GM12878 (cell line): ENCODE data around the gene ZNF880. TPM values are rescaled to one million over a fixed set of nuclear protein-coding genes. Genes with fewer than 3 reads are reported as not detected.

ENCODE experiments used
- ATAC-seq: fragments of 200-7000 bp; cut with Tn5 transposase; 3 replicates; pipeline ENCODE4 v1.9.1; 2020; ENCODE audit warnings: mild to moderate bottlenecking, moderate library complexity
- BruUV-seq: library from RNA; stranded (reverse); fragments of 400-500 nt; replicated peaks from 2 replicates; lab custom pipeline; 2021; lab: Mats Ljungman, UMichigan
- CTCF ChIA-PET: fragments of 300-600 bp; sonication (Branson Sonifier 250); formaldehyde crosslinking; extraction: SDS; loops from one replicate; lab custom pipeline; 2021; ENCODE audit warnings: inconsistent platforms; lab: Yijun Ruan, JAX
- POLR2A ChIA-PET: fragments of 350-600 bp; formaldehyde crosslinking; extraction: SDS; loops from one replicate; lab custom pipeline; 2021; ENCODE audit warnings: inconsistent platforms; lab: Charles Lee
- RAD21 ChIA-PET: fragments of 300-600 bp; sonication (Branson Sonifier 250); formaldehyde crosslinking; loops from one replicate; lab custom pipeline; 2023; ENCODE audit warnings: antibody characterized with exemption; ENCODE audit not compliant: unreplicated experiment; lab: Charles Lee
- SMC1A ChIA-PET: fragments of 300-600 bp; sonication (Branson Sonifier 250); formaldehyde crosslinking; loops from one replicate; lab custom pipeline; 2023; ENCODE audit not compliant: unreplicated experiment, uncharacterized antibody; lab: Charles Lee
- DNase-seq: peaks from one replicate; pipeline ENCODE4 v3.0.0-alpha.2; 2011; ENCODE audit warnings: low read depth, low spot score
- FAIRE-seq: peaks from 3 replicates; lab custom pipeline; 2011; peaks lifted over from hg19 to GRCh38; lab: Jason Lieb, UNC
- H2AFZ ChIP-seq: 2 replicates; pipeline ENCODE4 v1.6.0; 2011; ENCODE audit warnings: low read depth, low read length, control low read depth; ENCODE audit not compliant: control insufficient read depth
- H3K27ac ChIP-seq: 2 replicates; pipeline ENCODE4 v1.5.1; 2011; ENCODE audit warnings: control low read depth; ENCODE audit not compliant: control insufficient read depth, insufficient read depth
- H3K27me3 ChIP-seq, 2 experiments: replicated peaks in 1 of 2; 2 replicates each; pipeline versions ENCODE4 v1.6.0 to v1.6.1; 2011; ENCODE audit warnings: low read length in 1 of 2; ENCODE audit not compliant: control insufficient read depth in 2 of 2, insufficient read depth in 2 of 2
- H3K36me3 ChIP-seq, 2 experiments: 2 replicates each; pipeline ENCODE4 v1.5.1; 2011; ENCODE audit warnings: low read length in 1 of 2; ENCODE audit not compliant: control insufficient read depth in 2 of 2, insufficient read depth in 2 of 2
- H3K4me1 ChIP-seq: 2 replicates; pipeline ENCODE4 v1.6.1; 2011; ENCODE audit warnings: mild to moderate bottlenecking, low read length, moderate library complexity, mixed read lengths; ENCODE audit not compliant: control insufficient read depth, insufficient read depth
- H3K4me2 ChIP-seq: 2 replicates; pipeline ENCODE4 v1.6.0; 2011; ENCODE audit warnings: control low read depth; ENCODE audit not compliant: control insufficient read depth, insufficient read depth
- H3K4me3 ChIP-seq: fragments of 200-600 bp; sonication (generic); 2 replicates; pipeline ENCODE4 v1.5.1; 2016
- H3K79me2 ChIP-seq: 2 replicates; pipeline ENCODE4 v1.6.0; 2011; ENCODE audit warnings: low read length; ENCODE audit not compliant: control insufficient read depth, insufficient read depth
- H3K9ac ChIP-seq: 2 replicates; pipeline ENCODE4 v1.8.0; 2011; ENCODE audit warnings: low read length, control low read depth, mixed read lengths; ENCODE audit not compliant: control insufficient read depth, insufficient read depth
- H3K9me3 ChIP-seq: replicated peaks from 3 replicates; pipeline ENCODE4 v1.5.1; 2011; ENCODE audit warnings: mild to moderate bottlenecking, low read length; ENCODE audit not compliant: control insufficient read depth, insufficient read depth
- H4K20me1 ChIP-seq: 2 replicates; pipeline ENCODE4 v1.6.0; 2011; ENCODE audit not compliant: control insufficient read depth, insufficient read depth
- NBN ChIP-seq: fragments of 450-650 bp; IDR thresholded peaks from 2 replicates; pipeline ENCODE4 v1.6.1; 2016
- PAX8 ChIP-seq: fragments of 450-650 bp; IDR thresholded peaks from 2 replicates; pipeline ENCODE4 v1.6.1; 2017; ENCODE audit warnings: mild to moderate bottlenecking, moderate library complexity
- POLR2AphosphoS5 ChIP-seq: IDR thresholded peaks from 2 replicates; pipeline ENCODE4 v1.6.1; 2011; ENCODE audit warnings: mild to moderate bottlenecking, low read length, inconsistent platforms
- SP1 ChIP-seq: IDR thresholded peaks from one replicate; pipeline ENCODE4 v1.6.1; 2011; ENCODE audit warnings: low read depth, low read length
- SPI1 ChIP-seq: IDR thresholded peaks from 2 replicates; pipeline ENCODE4 v1.6.1; 2011; ENCODE audit warnings: low read depth, mild to moderate bottlenecking, low read length, moderate library complexity, borderline replicate concordance; ENCODE audit not compliant: insufficient read depth
- TBL1XR1 ChIP-seq: IDR thresholded peaks from 2 replicates; pipeline ENCODE4 v1.6.1; 2012; ENCODE audit warnings: low read depth, low read length, improper control_type of control experiment
- ZZZ3 ChIP-seq: IDR thresholded peaks from 2 replicates; pipeline ENCODE4 v1.6.1; 2011; ENCODE audit warnings: low read depth; ENCODE audit not compliant: control insufficient read depth, insufficient read length
- WGBS: methylation state at CpG from one replicate; pipeline ENCODE4 v1.1.6; 2016; ENCODE audit warnings: low lambda C conversion rate; ENCODE audit not compliant: insufficient replicate concordance, insufficient coverage; ENCODE audit errors: missing lambda C conversion rate; 5-methylcytosine and 5-hydroxymethylcytosine counted together
- in situ Hi-C: fragments of 300-500 bp; cut with MboI; formaldehyde crosslinking; loops from 9 replicates; pipeline ENCODE4 v1.14.3; 2018; ENCODE audit warnings: mixed read lengths
- intact Hi-C: fragments of 100-400 bp; cut with micrococcal nuclease; formaldehyde crosslinking; loops from one replicate; pipeline ENCODE4 v1.14.2; 2022; ENCODE audit not compliant: unreplicated experiment
- polyA plus RNA-seq, 11 experiments: library from polyadenylated mRNA; depleted of rRNA in 4 of 11; unstranded in 6 of 11; stranded (reverse) in 5 of 11; fragments of >200 nt; fragmentation: Nextera tagmentation in 4 of 11; fragmentation: Illumina TruSeq in 1 of 11; extraction: Ambion mirVana in 4 of 11; extraction: Trizol in 1 of 11; gene quantifications; 1 replicate in 1 of 11; 2 replicates in 10 of 11; pipeline versions ENCODE4 v1.2.1 to v1.2.3, GENCODE V29; 2011 to 2016; ENCODE audit warnings: inconsistent platforms in 2 of 11, missing spikeins in 2 of 11, low read depth in 1 of 11
- total RNA-seq, 4 experiments: library from RNA; depleted of rRNA in 3 of 4; stranded (reverse); fragments of >200 nt in 3 of 4; fragmentation: Illumina TruSeq in 1 of 4; extraction: Trizol in 1 of 4; gene quantifications; 2 replicates each; pipeline versions ENCODE4 v1.2.1 to v1.2.3, GENCODE V29; 2013 to 2021
- TF ChIP-seq, protein P1 (sequence below): fragments of 150-350 bp; IDR thresholded peaks from 2 replicates; pipeline ENCODE4 v1.6.1; 2014; ENCODE audit warnings: mild to moderate bottlenecking, low read depth, low read length

Gene ZNF880
- total and polyA plus RNA-seq, 10 of the 15 experiments (the other 5 are each of a cell fraction or from before 2014, with no cell fraction given): 14.4 to 45.2 (median 21.9) TPM

DNA sequence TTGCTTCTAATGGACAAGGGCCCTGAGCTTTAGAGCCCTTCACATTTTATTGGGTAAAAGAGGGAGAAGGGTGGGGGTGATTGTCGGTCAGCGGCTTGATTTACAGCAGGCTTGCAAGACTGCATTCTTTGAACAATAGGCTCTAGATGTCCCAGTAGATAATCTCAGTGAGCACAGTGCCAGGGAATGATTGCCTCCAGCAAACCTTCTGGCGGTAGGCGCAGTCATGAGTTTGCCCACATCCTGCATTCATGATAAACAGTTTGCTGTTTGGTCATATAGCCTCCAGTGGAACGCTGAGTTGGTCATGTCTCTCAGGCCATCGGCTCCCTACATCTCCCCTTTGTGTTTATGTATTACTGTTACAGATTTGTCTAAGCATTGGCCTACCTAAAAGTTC lies 40.6 kb downstream of the ZNF880 start:
- intact Hi-C loops: no loop called here

DNA sequence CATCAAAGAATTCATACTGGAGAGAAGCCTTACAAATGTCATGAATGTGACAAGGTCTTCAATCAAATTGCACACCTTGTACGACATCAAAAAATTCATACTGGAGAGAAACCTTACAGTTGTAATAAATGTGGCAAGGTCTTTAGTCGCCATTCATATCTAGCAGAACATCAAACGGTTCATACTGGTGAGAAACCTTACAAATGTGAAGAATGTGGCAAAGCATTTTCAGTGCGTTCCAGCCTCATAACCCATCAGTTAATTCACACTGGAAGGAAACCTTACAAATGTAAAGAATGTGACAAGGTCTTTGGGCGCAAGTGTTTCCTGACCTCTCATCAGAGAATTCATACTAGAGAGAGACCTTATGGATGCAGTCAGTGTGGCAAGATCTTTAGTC lies 46.0 kb downstream of the ZNF880 start:
- Histone ChIP-seq H3K79me2 (no peaks in the 10 kb centered on the region), H3K9me3 (peaks cover 2% of the 10 kb centered on the region; the same call in 1 of the 3 replicates)
- BruUV-seq: no TSS peak

More for the DNA sequence above, 40.6 kb downstream of the ZNF880 start:
- H3K36me3 ChIP-seq: no peaks in the 10 kb centered on the region; a peak in 1 of 4 replicates
- no peaks in the 10 kb centered on the region for H4K20me1 ChIP-seq
- H3K9ac ChIP-seq: no peak overlapping the region
- no peaks in the 10 kb centered on the region for H3K79me2 ChIP-seq
- DNase-seq: no peak
- FAIRE-seq: no peak
- no peaks in the 10 kb centered on the region; the same call in 2 of the 3 replicates for H3K9me3 ChIP-seq
- TF ChIP-seq, protein P1, sequence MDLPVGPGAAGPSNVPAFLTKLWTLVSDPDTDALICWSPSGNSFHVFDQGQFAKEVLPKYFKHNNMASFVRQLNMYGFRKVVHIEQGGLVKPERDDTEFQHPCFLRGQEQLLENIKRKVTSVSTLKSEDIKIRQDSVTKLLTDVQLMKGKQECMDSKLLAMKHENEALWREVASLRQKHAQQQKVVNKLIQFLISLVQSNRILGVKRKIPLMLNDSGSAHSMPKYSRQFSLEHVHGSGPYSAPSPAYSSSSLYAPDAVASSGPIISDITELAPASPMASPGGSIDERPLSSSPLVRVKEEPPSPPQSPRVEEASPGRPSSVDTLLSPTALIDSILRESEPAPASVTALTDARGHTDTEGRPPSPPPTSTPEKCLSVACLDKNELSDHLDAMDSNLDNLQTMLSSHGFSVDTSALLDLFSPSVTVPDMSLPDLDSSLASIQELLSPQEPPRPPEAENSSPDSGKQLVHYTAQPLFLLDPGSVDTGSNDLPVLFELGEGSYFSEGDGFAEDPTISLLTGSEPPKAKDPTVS: no peak
- no peak for TF ChIP-seq SP1
- TF ChIP-seq ZZZ3: no peak
- no peaks in the 10 kb centered on the region for H3K4me1 ChIP-seq
- no peak overlapping the region for H3K27ac ChIP-seq
- no peak overlapping the region for H3K4me2 ChIP-seq
- SMC1A ChIA-PET: no interaction called here
- no peak overlapping the region for H2AFZ ChIP-seq
- H3K4me3 ChIP-seq: no peak overlapping the region
- H3K27me3 ChIP-seq: no peaks in the 10 kb centered on the region
- POLR2A ChIA-PET: no interaction called here
- BruUV-seq: no TSS peak
- no peak for ATAC-seq
- CTCF ChIA-PET: no interaction called here
- in situ Hi-C loops: no loop called here
- WGBS: 85% methylated on average over 6 of the region's 6 CpGs
- RAD21 ChIA-PET: no interaction called here

More for the DNA sequence above, 46.0 kb downstream of the ZNF880 start:
- ChIA-PET POLR2A (no interaction called here), CTCF (no interaction called here), SMC1A (no interaction called here), RAD21 (no interaction called here)
- no peak for ATAC-seq
- intact Hi-C loops: no loop called here
- no peaks in the 10 kb centered on the region for H3K4me1 ChIP-seq
- TF ChIP-seq PAX8: no peak
- no peak for TF ChIP-seq TBL1XR1
- TF ChIP-seq NBN: no peak
- no peak for TF ChIP-seq ZZZ3
- TF ChIP-seq POLR2AphosphoS5: no peak
- no peak for TF ChIP-seq SPI1
- no peak overlapping the region for H3K4me3 ChIP-seq
- H3K36me3 ChIP-seq: no peaks in the 10 kb centered on the region
- no peak for FAIRE-seq
- H3K4me2 ChIP-seq: no peak overlapping the region
- H4K20me1 ChIP-seq: no peaks in the 10 kb centered on the region
- WGBS: 35% methylated on average over 5 of the region's 5 CpGs
- DNase-seq: no peak
- no peak overlapping the region for H3K9ac ChIP-seq
- in situ Hi-C loops: no loop called here
- no peaks in the 10 kb centered on the region for H3K27me3 ChIP-seq
- no peak overlapping the region for H2AFZ ChIP-seq
- H3K27ac ChIP-seq: no peak overlapping the region
